ENCODE measurements around the gene FSTL1.

FSTL1 gene

GRCh38 chr3:120469440-120469839 is 18.6 kb upstream of the FSTL1 start:
- in situ Hi-C loops (cut with MboI; ENCODE audit: low sequenced_read_pairs), result no loop called here

GRCh38 chr3:120468635-120469295 is 18.0 kb upstream of the FSTL1 start:
- in situ Hi-C loops (cut with MboI; ENCODE audit: low sequenced_read_pairs), result no loop called here

GRCh38 chr3:120462409-120462959 is 11.7 kb upstream of the FSTL1 start:
- in situ Hi-C loops (cut with MboI; ENCODE audit: low sequenced_read_pairs), result no loop called here

GRCh38 chr3:120461416-120461815 is 10.6 kb upstream of the FSTL1 start:
- in situ Hi-C loops (cut with MboI; ENCODE audit: low sequenced_read_pairs), result no loop called here

GRCh38 chr3:120460862-120461261 is 10.1 kb upstream of the FSTL1 start:
- in situ Hi-C loops (cut with MboI; ENCODE audit: low sequenced_read_pairs), result no loop called here

GRCh38 chr3:120460181-120460790 is 9.5 kb upstream of the FSTL1 start:
- in situ Hi-C loops (cut with MboI; ENCODE audit: low sequenced_read_pairs), result no loop called here

- in situ Hi-C loops (cut with MboI; ENCODE audit: low sequenced_read_pairs), result no loop called here
These were observed 8.4 kb upstream of the FSTL1 start for GRCh38 chr3:120459196-120459595.

- in situ Hi-C loops (cut with MboI; ENCODE audit: low sequenced_read_pairs), result no loop called here
These were observed 7.0 kb upstream of the FSTL1 start for GRCh38 chr3:120457827-120458226.

GRCh38 chr3:120454076-120454689 is 3.4 kb upstream of the FSTL1 start:
- in situ Hi-C loops (cut with MboI; ENCODE audit: low sequenced_read_pairs), result no loop called here

- in situ Hi-C loops (cut with MboI; ENCODE audit: low sequenced_read_pairs), result no loop called here
These were observed 2.0 kb upstream of the FSTL1 start for GRCh38 chr3:120452816-120453215.

- in situ Hi-C loops (cut with MboI; ENCODE audit: low sequenced_read_pairs), result no loop called here
These were observed 1.0 kb upstream of the FSTL1 start for GRCh38 chr3:120451806-120452205.

GRCh38 chr3:120451272-120451761 is 525 bp upstream of the FSTL1 start:
- in situ Hi-C loops (cut with MboI; ENCODE audit: low sequenced_read_pairs), result no loop called here

- in situ Hi-C loops (cut with MboI; ENCODE audit: low sequenced_read_pairs), result no loop called here
These were observed 842 bp downstream of the FSTL1 start for GRCh38 chr3:120449701-120450599.

GRCh38 chr3:120449251-120449650 is 1.5 kb downstream of the FSTL1 start:
- in situ Hi-C loops (cut with MboI; ENCODE audit: low sequenced_read_pairs), result no loop called here

GRCh38 chr3:120448756-120449155 is 2.0 kb downstream of the FSTL1 start:
- in situ Hi-C loops (cut with MboI; ENCODE audit: low sequenced_read_pairs), result no loop called here

GRCh38 chr3:120446891-120447668 is 3.7 kb downstream of the FSTL1 start:
- in situ Hi-C loops (cut with MboI; ENCODE audit: low sequenced_read_pairs), result no loop called here

- in situ Hi-C loops (cut with MboI; ENCODE audit: low sequenced_read_pairs), result no loop called here
These were observed 5.1 kb downstream of the FSTL1 start for GRCh38 chr3:120445654-120446053.

- in situ Hi-C loops (cut with MboI; ENCODE audit: low sequenced_read_pairs), result no loop called here
These were observed 7.1 kb downstream of the FSTL1 start for GRCh38 chr3:120443626-120444123.

- in situ Hi-C loops (cut with MboI; ENCODE audit: low sequenced_read_pairs), result no loop called here
These were observed 7.7 kb downstream of the FSTL1 start for GRCh38 chr3:120442975-120443517.

- in situ Hi-C loops (cut with MboI; ENCODE audit: low sequenced_read_pairs), result no loop called here
These were observed 9.0 kb downstream of the FSTL1 start for GRCh38 chr3:120441776-120442175.
